ENCODE data around the gene HOXA7. TPM values are rescaled to one million over a fixed set of nuclear protein-coding genes. Genes with fewer than 3 reads are reported as not detected.

HOXA7 gene
- total RNA-seq = 1.6 TPM

- peaks cover 0 to 2% (median 0%) of the 10 kb centered on the region in 3 donors for H3K36me3 ChIP-seq (ENCODE audit: control insufficient read depth in 3 of 3, insufficient read depth in 3 of 3, low read length in 3 of 3)
- no peaks in the 10 kb centered on the region for H3K9me3 ChIP-seq (ENCODE audit: control insufficient read depth in 3 of 3, low read length in 3 of 3)
- peak within 1 kb of the TSS; percentile 75 to 89 (median 87) for H3K4me3 ChIP-seq (ENCODE audit: low read length in 3 of 3)
- H3K27me3 ChIP-seq (ENCODE audit: control insufficient read depth in 3 of 3, insufficient read depth in 3 of 3, low read length in 3 of 3) = peaks cover 0 to 8% (median 0%) of the 10 kb centered on the region in 3 donors
- peak within 1 kb of the TSS; percentile 81 to 93 (median 89) for H3K9ac ChIP-seq (ENCODE audit: low read depth in 1 of 3, low read length in 3 of 3)
- H3K4me1 ChIP-seq (ENCODE audit: control insufficient read depth in 3 of 3, insufficient read depth in 3 of 3, low read length in 3 of 3) = peaks cover 27 to 39% (median 39%) of the 10 kb centered on the region in 3 donors
- H3K27ac ChIP-seq (ENCODE audit: low read depth, low read length) = peak within 1 kb of the TSS; percentile 88
These were observed at the start of gene HOXA7 for GRCh38 chr7:27156508-27156898. HOXA7 (minus strand) TSS chr7:27156675; CDS start chr7:27156545, 130 bp downstream.

- no peak overlapping the region for H3K27ac ChIP-seq (ENCODE audit: low read depth, low read length)
- H3K4me1 ChIP-seq (ENCODE audit: control insufficient read depth in 3 of 3, insufficient read depth in 3 of 3, low read length in 3 of 3) = peaks cover 20 to 28% (median 20%) of the 10 kb centered on the region in 3 donors
- no peaks in the 10 kb centered on the region for H3K9me3 ChIP-seq (ENCODE audit: control insufficient read depth in 3 of 3, low read length in 3 of 3)
- peak overlapping the region in 2 of 3 donors; percentile 40 to 52 for H3K4me3 ChIP-seq (ENCODE audit: low read length in 3 of 3)
- no peaks in the 10 kb centered on the region for H3K36me3 ChIP-seq (ENCODE audit: control insufficient read depth in 3 of 3, insufficient read depth in 3 of 3, low read length in 3 of 3)
- no peak overlapping the region for H3K9ac ChIP-seq (ENCODE audit: low read depth in 1 of 3, low read length in 3 of 3)
- peaks cover 68 to 85% (median 84%) of the 10 kb centered on the region in 3 donors for H3K27me3 ChIP-seq (ENCODE audit: control insufficient read depth in 3 of 3, insufficient read depth in 3 of 3, low read length in 3 of 3)
These were observed 49.1 kb upstream of the HOXA7 start for GRCh38 chr7:27205325-27206280.

DNA sequence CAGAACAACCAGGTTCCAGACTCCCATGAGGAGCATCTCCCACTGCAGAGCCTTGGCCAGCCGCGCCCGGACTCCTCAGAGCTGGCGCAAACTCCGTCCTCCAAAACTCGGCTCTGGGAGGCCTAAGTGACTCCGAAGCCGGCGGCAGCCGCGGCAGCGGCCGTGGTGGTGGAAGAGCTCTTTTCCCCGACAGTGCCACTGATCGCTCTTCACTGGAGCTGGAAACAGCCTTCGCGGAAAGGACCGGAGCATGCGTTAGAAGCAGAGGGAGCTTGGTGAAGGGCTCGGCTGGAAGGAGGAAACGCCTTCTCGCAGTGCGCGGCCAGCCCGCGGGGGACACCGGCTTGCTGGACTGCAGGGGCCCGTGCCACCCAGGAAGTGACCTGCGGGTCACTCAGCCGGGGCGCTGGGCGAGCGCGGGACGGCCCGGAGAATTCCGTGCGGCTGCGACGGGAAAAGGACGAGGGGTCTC, 48.4 kb upstream of the HOXA7 start:
- peaks cover 66 to 85% (median 81%) of the 10 kb centered on the region in 3 donors for H3K27me3 ChIP-seq (ENCODE audit: control insufficient read depth in 3 of 3, insufficient read depth in 3 of 3, low read length in 3 of 3)
- H3K4me3 ChIP-seq (ENCODE audit: low read length in 3 of 3) = peak overlapping the region; percentile 9 to 52 (median 40)
- peak overlapping the region in 1 of 3 donors; percentile 3 for H3K9ac ChIP-seq (ENCODE audit: low read depth in 1 of 3, low read length in 3 of 3)
- no peaks in the 10 kb centered on the region for H3K9me3 ChIP-seq (ENCODE audit: control insufficient read depth in 3 of 3, low read length in 3 of 3)
- H3K36me3 ChIP-seq (ENCODE audit: control insufficient read depth in 3 of 3, insufficient read depth in 3 of 3, low read length in 3 of 3) = no peaks in the 10 kb centered on the region
- no peak overlapping the region for H3K27ac ChIP-seq (ENCODE audit: low read depth, low read length)
- peaks cover 21 to 30% (median 22%) of the 10 kb centered on the region in 3 donors for H3K4me1 ChIP-seq (ENCODE audit: control insufficient read depth in 3 of 3, insufficient read depth in 3 of 3, low read length in 3 of 3)

GRCh38 chr7:27203964-27204594, 47.6 kb upstream of the HOXA7 start:
- Histone ChIP-seq H3K9ac (ENCODE audit: low read depth in 1 of 3, low read length in 3 of 3) (no peak overlapping the region), H3K4me1 (ENCODE audit: control insufficient read depth in 3 of 3, insufficient read depth in 3 of 3, low read length in 3 of 3) (peaks cover 23 to 33% (median 23%) of the 10 kb centered on the region in 3 donors), H3K27ac (ENCODE audit: low read depth, low read length) (no peak overlapping the region), H3K4me3 (ENCODE audit: low read length in 3 of 3) (no peak overlapping the region), H3K9me3 (ENCODE audit: control insufficient read depth in 3 of 3, low read length in 3 of 3) (no peaks in the 10 kb centered on the region), H3K27me3 (ENCODE audit: control insufficient read depth in 3 of 3, insufficient read depth in 3 of 3, low read length in 3 of 3) (peaks cover 66 to 83% (median 79%) of the 10 kb centered on the region in 3 donors), H3K36me3 (ENCODE audit: control insufficient read depth in 3 of 3, insufficient read depth in 3 of 3, low read length in 3 of 3) (no peaks in the 10 kb centered on the region)

- H3K4me1 ChIP-seq (ENCODE audit: control insufficient read depth in 3 of 3, insufficient read depth in 3 of 3, low read length in 3 of 3) = peaks cover 24 to 37% (median 26%) of the 10 kb centered on the region in 3 donors
- H3K9ac ChIP-seq (ENCODE audit: low read depth in 1 of 3, low read length in 3 of 3) = no peak overlapping the region
- no peaks in the 10 kb centered on the region for H3K9me3 ChIP-seq (ENCODE audit: control insufficient read depth in 3 of 3, low read length in 3 of 3)
- no peak overlapping the region for H3K27ac ChIP-seq (ENCODE audit: low read depth, low read length)
- H3K27me3 ChIP-seq (ENCODE audit: control insufficient read depth in 3 of 3, insufficient read depth in 3 of 3, low read length in 3 of 3) = peaks cover 70 to 85% (median 81%) of the 10 kb centered on the region in 3 donors
- H3K4me3 ChIP-seq (ENCODE audit: low read length in 3 of 3) = no peak overlapping the region
- no peaks in the 10 kb centered on the region for H3K36me3 ChIP-seq (ENCODE audit: control insufficient read depth in 3 of 3, insufficient read depth in 3 of 3, low read length in 3 of 3)
These were observed 47.0 kb upstream of the HOXA7 start for GRCh38 chr7:27203365-27203953.

DNA sequence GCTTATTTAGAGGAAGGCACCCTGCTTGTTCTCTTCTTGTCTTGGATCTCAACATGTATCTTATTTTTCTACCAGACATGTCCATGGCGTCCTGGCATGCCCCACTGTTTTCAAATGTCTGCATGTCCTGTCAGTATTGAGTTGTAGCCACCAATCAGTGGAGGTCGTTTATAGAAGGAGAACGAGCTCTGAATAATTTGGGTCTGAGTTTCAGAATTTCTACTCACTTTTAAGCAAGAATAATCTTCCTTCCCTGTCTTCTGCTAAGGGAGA, 46.3 kb upstream of the HOXA7 start:
- Histone ChIP-seq H3K36me3 (ENCODE audit: control insufficient read depth in 3 of 3, insufficient read depth in 3 of 3, low read length in 3 of 3) (no peaks in the 10 kb centered on the region), H3K9ac (ENCODE audit: low read depth in 1 of 3, low read length in 3 of 3) (no peak overlapping the region), H3K27ac (ENCODE audit: low read depth, low read length) (no peak overlapping the region), H3K4me1 (ENCODE audit: control insufficient read depth in 3 of 3, insufficient read depth in 3 of 3, low read length in 3 of 3) (peaks cover 24 to 39% (median 26%) of the 10 kb centered on the region in 3 donors), H3K4me3 (ENCODE audit: low read length in 3 of 3) (no peak overlapping the region), H3K27me3 (ENCODE audit: control insufficient read depth in 3 of 3, insufficient read depth in 3 of 3, low read length in 3 of 3) (peaks cover 74 to 86% (median 83%) of the 10 kb centered on the region in 3 donors), H3K9me3 (ENCODE audit: control insufficient read depth in 3 of 3, low read length in 3 of 3) (peaks cover 0 to under 1% (median 0%) of the 10 kb centered on the region in 3 donors)

GRCh38 chr7:27202018-27202861, 45.8 kb upstream of the HOXA7 start:
- Histone ChIP-seq H3K9ac (ENCODE audit: low read depth in 1 of 3, low read length in 3 of 3) (no peak overlapping the region), H3K4me3 (ENCODE audit: low read length in 3 of 3) (no peak overlapping the region), H3K4me1 (ENCODE audit: control insufficient read depth in 3 of 3, insufficient read depth in 3 of 3, low read length in 3 of 3) (peaks cover 24 to 39% (median 26%) of the 10 kb centered on the region in 3 donors), H3K27me3 (ENCODE audit: control insufficient read depth in 3 of 3, insufficient read depth in 3 of 3, low read length in 3 of 3) (peaks cover 74 to 88% (median 84%) of the 10 kb centered on the region in 3 donors), H3K9me3 (ENCODE audit: control insufficient read depth in 3 of 3, low read length in 3 of 3) (peaks cover 0 to 3% (median 0%) of the 10 kb centered on the region in 3 donors), H3K36me3 (ENCODE audit: control insufficient read depth in 3 of 3, insufficient read depth in 3 of 3, low read length in 3 of 3) (no peaks in the 10 kb centered on the region), H3K27ac (ENCODE audit: low read depth, low read length) (no peak overlapping the region)

- Histone ChIP-seq H3K27me3 (ENCODE audit: control insufficient read depth in 3 of 3, insufficient read depth in 3 of 3, low read length in 3 of 3) (peaks cover 70 to 85% (median 84%) of the 10 kb centered on the region in 3 donors), H3K4me3 (ENCODE audit: low read length in 3 of 3) (no peak overlapping the region), H3K27ac (ENCODE audit: low read depth, low read length) (no peak overlapping the region), H3K9me3 (ENCODE audit: control insufficient read depth in 3 of 3, low read length in 3 of 3) (peaks cover 0 to 3% (median 0%) of the 10 kb centered on the region in 3 donors), H3K36me3 (ENCODE audit: control insufficient read depth in 3 of 3, insufficient read depth in 3 of 3, low read length in 3 of 3) (no peaks in the 10 kb centered on the region), H3K4me1 (ENCODE audit: control insufficient read depth in 3 of 3, insufficient read depth in 3 of 3, low read length in 3 of 3) (peaks cover 24 to 39% (median 26%) of the 10 kb centered on the region in 3 donors), H3K9ac (ENCODE audit: low read depth in 1 of 3, low read length in 3 of 3) (no peak overlapping the region)
These were observed 45.1 kb upstream of the HOXA7 start for GRCh38 chr7:27201580-27202017.
